HG02885 (cell line): ENCODE measurements around the gene GPR152.

Experiments
- ATAC-seq: cut with Tn5 transposase; IDR thresholded peaks from one replicate; pipeline ENCODE4 v1.9.1; 2021; ENCODE audit warnings: mild to moderate bottlenecking; ENCODE audit not compliant: unreplicated experiment, poor library complexity

GPR152 gene

GRCh38 chr11:67442504-67443404 lies 9.8 kb downstream of the GPR152 start:
- no peak for ATAC-seq

DNA sequence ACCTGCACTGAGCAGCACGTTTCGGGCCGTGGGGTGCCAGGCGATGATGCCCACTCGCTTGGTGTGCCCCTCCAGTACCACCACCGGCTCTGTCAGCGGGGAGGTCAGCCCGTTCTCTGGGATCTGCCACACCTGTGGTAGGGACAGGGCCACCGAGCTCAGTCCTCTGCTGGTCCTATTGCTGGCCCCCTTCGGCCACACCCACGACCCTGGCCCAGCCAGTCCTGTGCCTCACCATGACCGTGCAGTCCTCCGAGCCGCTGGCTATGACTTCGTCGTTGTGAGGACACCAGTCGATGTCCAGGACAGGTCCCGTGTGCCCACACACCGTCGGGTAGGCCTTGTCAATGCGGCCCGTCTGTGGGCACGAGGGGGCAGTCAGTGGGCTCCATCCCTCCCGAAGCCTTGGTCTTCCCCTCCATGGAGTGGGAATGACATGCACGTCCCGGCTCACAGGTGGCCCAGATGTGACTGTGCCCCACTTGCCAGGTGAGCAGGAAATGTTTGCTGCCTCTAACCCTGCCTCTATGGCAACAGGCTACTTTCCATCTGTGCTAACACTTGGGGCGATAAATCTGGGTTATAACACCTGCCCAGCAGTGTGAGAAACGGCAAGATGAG lies 10.7 kb downstream of the GPR152 start:
- no peak for ATAC-seq

DNA sequence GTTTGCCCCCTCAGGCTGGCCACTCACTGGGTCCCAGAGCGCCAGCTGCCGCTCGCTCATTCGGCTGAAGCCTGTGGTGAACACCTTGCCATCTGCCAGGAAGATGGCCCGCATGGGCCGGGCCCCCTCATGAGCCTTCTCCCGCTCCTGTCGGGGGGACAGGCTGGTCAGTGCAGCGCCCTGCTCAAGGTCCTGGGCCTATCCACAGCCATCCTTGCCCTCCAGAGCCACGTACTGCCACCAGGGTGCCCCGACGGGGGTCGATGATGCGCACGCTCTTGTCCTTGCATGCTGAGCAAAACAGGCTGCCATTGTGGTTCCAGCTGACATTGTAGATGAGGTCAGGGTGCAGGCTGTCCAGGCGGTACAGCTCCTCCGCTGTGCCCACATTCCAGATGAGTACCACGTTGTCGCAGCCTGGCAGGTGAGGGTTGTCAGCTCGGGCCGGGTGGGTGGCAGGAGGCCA lies 11.4 kb downstream of the GPR152 start:
- no peak for ATAC-seq

DNA sequence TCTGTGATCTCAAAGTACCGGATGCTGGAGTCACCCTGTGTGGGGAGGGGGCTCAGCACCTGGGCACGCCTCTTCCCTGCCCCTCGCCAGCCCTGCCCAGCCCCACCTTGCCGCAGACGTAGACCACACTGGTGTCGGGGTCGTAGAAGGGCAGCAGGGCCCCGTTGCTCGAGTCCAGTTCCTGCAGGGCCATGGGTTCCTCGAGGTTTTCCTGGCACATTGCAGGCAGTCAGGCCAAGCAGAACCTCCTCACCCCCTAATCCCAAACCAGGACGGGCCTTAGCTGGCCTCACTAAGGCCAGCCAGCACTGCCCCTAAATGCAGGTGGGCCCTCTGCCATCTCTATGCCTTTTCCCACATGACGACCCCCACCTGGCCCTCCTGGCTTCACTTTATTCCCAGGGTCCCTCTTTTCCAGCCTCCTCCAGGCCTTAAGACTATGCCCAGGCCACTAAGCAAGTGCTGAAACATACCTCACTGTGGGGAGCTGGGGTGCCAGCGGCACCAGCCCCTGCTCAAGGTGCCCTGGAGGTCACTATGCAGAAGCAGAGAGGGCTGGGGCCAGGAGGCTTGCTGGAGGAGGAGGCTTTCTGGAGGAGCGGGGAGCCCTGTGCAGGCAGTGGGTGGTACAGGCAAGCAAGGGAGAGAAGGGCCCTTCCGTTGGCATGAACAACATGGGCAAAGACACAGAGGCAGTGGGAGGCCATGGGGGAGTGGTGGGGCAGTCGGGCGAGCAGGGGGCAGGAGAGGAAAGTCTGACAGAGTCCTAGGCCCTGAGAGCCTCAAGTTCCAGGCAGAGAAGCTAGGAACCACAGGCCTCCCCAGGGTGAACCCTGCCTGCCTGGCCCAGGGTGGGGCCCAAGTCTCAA lies 12.1 kb downstream of the GPR152 start:
- no peak for ATAC-seq

DNA sequence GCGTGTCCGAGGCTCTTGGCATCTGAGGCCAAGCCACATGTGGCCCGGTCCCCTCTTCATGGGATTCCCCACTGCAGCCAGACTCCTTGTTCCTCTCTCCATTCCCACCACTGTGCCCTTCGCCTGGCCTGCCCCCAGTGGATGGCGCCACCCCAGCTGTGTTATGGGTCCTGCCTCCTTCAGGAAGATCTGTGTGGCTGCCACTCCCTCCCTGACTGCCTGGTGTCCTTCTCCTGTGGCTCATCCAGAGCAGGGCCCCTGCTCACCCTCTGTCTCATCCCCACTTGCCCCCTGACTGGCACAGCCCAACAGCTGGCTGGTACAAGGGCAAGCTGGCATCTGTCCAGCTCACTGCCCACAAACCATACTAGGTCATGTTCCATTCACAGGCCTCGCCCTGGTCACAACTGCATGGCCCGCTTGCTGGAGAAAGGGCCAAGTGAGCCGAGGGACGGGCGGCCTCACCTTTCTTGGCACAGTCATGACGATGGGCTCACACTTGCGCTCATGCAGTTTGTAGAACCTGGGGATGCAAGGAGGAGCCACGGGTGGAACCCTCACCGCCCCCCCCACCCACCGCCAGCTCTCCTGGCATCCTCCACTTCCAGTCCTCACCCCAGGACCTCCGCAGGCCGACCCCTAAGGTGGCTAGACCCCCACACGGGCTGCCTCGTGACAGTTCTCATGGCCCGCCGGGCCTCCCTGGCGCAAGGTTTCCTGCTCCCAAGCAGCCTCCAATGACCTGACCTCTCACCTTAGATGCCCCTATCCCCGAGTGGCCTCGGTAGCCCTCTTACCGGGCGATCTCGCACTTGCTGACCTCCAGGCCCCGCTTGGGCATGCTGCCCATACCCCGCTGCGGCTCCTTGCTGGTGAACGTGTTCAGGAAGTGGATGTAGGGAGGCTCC lies 13.0 kb downstream of the GPR152 start:
- no peak for ATAC-seq

DNA sequence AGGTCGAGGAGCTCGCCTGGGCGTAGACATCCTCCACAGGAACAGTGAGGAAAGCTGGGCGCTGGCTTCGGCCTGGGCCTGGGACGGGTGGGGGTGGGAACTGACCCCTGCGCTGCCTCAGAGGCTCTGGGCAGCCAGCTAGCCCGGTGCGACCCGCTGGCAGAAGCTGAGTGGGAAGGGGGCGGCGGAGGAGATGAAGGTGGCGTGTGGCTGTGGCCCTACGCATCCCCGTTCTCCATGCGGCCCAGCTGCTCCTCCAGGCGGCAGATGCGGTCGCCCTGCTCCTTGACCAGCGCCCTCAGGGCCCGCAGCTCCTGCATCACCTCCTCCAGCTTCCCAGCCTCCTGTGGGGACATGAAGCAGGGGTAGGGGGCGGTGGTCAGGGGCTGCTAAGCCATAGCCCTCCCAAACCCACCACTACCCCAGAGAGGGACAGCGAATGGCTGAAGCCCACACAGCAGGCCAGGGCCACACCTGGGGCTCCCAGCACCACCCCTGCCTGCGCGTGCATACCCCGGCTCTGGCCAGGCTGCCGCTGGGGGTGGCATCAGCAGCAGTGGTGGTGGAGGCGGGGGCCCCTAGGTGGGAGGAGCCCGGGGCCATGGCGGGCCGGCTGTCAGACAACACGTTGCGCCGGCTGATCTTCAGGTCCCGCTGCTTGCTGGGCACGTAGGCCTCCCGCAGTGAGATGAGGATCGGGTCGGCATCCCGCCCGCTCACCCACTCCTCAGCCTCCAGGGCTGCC lies 14.2 kb downstream of the GPR152 start:
- ATAC-seq, result peak; percentile 37

GRCh38 chr11:67437809-67438157 lies 14.7 kb downstream of the GPR152 start:
- ATAC-seq, result no peak

DNA sequence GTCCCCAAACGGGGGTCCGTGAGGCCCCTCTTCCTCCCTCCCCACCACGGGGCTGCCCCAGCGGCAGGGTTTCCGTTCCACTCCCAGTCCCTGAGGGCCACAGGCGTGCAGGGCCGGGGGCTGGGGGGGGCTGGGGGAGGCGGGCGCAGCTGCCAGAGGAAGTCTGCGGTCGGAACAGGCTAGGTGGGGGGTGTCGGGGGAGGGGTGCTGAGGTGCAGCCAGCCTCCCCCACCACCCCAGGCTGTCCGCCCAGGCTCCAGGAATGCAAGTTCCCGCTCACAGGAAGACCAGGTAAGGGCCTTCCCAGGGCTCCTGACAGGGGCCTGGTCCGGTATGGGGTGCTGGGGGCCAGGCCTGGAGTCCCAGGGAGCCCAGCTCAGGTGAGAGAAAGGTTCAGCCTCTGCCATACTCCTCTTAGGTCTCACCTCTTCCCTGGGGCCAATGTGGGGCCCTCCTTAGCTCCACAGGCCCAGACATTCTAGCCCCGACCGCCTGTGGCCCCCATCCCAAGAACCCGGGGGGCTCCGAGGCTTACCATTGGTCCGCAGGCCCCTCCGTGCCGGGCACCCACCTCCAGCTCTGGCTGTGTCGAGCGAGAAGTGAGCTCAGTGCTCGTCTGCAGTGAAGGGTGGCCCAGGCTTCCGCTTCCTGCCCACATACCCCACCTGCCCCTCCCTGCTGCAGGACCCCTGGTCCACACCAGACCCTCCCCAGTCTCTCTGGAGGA lies 15.3 kb downstream of the GPR152 start, which contains the start of gene PTPRCAP:
TSS of gene PTPRCAP (minus strand) at position 601 of the 727 bp plus-strand sequence. CDS start at position 538, 63 bp downstream.
- no peak for ATAC-seq

- ATAC-seq, result no peak
Measured at GRCh38 chr11:67436459-67437081, 16.0 kb downstream of the GPR152 start.

GRCh38 chr11:67435727-67436458 lies 16.6 kb downstream of the GPR152 start:
- ATAC-seq, result no peak

DNA sequence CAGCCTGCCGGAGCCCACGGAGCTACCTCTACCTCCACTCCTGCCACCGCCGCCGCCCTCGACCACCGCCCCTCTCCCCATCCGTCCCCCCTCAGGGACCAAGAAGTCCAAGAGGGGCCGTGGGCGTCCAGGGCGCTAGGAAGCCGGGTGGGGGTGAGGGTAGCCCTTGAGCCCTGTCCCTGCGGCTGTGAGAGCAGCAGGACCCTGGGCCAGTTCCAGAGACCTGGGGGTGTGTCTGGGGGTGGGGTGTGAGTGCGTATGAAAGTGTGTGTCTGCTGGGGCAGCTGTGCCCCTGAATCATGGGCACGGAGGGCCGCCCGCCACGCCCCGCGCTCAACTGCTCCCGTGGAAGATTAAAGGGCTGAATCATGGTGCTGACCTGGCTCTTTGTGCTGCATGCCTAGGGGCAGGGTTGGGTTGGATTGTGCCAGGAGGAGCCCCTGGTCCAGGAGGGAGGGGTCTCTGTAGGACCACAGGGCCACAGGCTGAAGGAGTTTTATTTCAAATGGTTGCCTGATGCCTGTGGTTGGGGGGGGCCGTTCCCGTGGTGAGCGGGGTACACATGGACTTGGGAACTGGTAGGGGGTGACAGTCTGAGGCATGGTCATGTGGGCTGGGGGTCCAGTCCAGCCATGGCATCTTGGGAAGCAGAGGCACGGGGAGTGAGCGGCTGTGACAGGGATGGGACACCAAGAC lies 17.4 kb downstream of the GPR152 start:
- no peak for ATAC-seq

GRCh38 chr11:67434395-67434881 lies 18.1 kb downstream of the GPR152 start:
- no peak for ATAC-seq

GRCh38 chr11:67433536-67434394 lies 18.8 kb downstream of the GPR152 start:
- ATAC-seq, result no peak

- ATAC-seq, result no peak
Measured at GRCh38 chr11:67432655-67433349, 19.7 kb downstream of the GPR152 start.
